Activated CD4-positive, alpha-beta memory T cell treated with anti-CD3 and anti-CD28 coated beads, Interleukin-2, amount 10 ng/mL, durations not matched to agents 7 days and 5 days (primary cell): ENCODE data around the gene CYP2R1. TPM values are rescaled to one million over a fixed set of nuclear protein-coding genes. Genes with fewer than 3 reads are reported as not detected.
A peak's percentile ranks its signal among the peaks of the same experiment; 100 is the strongest.

Experiments used
- CTCF ChIA-PET: fragments of 350-600 bp; sonication (Branson Sonifier 250); formaldehyde crosslinking; loops from one replicate; lab custom pipeline; 2021; ENCODE audit warnings: antibody characterized with exemption, inconsistent platforms; lab: Charles Lee
- POLR2A ChIA-PET: fragments of 350-600 bp; sonication (Branson Sonifier 250); formaldehyde crosslinking; loops from one replicate; lab custom pipeline; 2021; ENCODE audit warnings: antibody characterized with exemption; lab: Charles Lee
- DNase-seq: peaks from one replicate; pipeline ENCODE4 v3.0.0-alpha.2; 2020
- H3K27ac Mint-ChIP-seq: one replicate; pipeline ENCODE4 v1.8.0; 2021; ENCODE audit warnings: mild to moderate bottlenecking, mixed read lengths
- H3K27me3 Mint-ChIP-seq: one replicate; pipeline ENCODE4 v1.8.0; 2021; ENCODE audit warnings: mixed read lengths
- H3K36me3 Mint-ChIP-seq: one replicate; pipeline ENCODE4 v1.8.0; 2021; ENCODE audit warnings: low read depth, mixed read lengths
- H3K4me1 Mint-ChIP-seq: one replicate; pipeline ENCODE4 v1.8.0; 2021; ENCODE audit warnings: mixed read lengths
- H3K4me3 Mint-ChIP-seq: one replicate; pipeline ENCODE4 v1.8.0; 2021; ENCODE audit warnings: mild to moderate bottlenecking, mixed read lengths
- H3K9me3 Mint-ChIP-seq: one replicate; pipeline ENCODE4 v1.8.0; 2021; ENCODE audit warnings: mixed read lengths
- total RNA-seq, 2 experiments: library from RNA; stranded (reverse); gene quantifications; one replicate each; pipeline ENCODE4 v1.2.3, GENCODE V29; 2021

Gene CYP2R1, protein sequence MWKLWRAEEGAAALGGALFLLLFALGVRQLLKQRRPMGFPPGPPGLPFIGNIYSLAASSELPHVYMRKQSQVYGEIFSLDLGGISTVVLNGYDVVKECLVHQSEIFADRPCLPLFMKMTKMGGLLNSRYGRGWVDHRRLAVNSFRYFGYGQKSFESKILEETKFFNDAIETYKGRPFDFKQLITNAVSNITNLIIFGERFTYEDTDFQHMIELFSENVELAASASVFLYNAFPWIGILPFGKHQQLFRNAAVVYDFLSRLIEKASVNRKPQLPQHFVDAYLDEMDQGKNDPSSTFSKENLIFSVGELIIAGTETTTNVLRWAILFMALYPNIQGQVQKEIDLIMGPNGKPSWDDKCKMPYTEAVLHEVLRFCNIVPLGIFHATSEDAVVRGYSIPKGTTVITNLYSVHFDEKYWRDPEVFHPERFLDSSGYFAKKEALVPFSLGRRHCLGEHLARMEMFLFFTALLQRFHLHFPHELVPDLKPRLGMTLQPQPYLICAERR
- total RNA-seq, result 10 to 100 TPM; 22.2 TPM

DNA sequence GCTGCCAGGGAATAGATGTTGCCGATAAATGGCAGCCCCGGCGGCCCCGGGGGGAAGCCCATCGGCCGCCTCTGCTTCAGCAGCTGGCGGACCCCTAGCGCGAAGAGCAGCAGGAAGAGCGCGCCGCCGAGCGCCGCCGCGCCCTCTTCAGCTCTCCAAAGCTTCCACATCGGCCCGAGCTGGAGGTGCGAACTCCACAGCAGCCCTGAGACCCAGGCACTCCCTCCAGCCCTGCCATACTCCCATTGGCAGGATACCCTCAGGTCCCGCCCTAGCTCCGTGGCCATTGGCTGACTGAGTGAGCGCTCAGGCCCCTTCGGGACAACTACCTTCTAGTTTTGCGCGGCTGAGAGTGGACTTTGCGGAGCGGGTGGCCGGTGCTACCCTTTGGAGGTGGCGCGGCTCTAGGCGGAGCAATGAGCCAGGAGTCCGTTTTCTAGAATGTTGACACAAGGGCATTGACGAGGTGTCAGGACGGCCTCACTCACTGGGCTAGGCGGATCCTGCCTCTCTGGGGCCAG is at the start of gene CYP2R1:
TSS of gene CYP2R1 (minus strand) at position 196 of the 521 bp plus-strand sequence. CDS start at position 170, 26 bp downstream.
- Mint-ChIP-seq H3K9me3 (no peaks in the 10 kb centered on the region), H3K4me3 (peak within 1 kb of the TSS; percentile 90), H3K36me3 (peaks cover 16% of the 10 kb centered on the region), H3K27ac (peak within 1 kb of the TSS; percentile 95), H3K27me3 (no peaks in the 10 kb centered on the region), H3K4me1 (peaks cover 57% of the 10 kb centered on the region)
- ChIA-PET POLR2A (interaction anchor here (0.7 to 3.4 kb wide), 27 partner anchors 11 to 1613 kb away, joined by 3 to 52 read pairs (median 4); partner anchors contain the start of genes COPB1, PDE3B and PSMA1), CTCF (interaction anchor here (0.7 to 10.3 kb wide), 19 partner anchors 8 to 437 kb away, joined by 3 to 201 read pairs (median 5); partner anchors contain the start of genes COPB1, PDE3B and PSMA1)
- peak; percentile 94 for DNase-seq

DNA sequence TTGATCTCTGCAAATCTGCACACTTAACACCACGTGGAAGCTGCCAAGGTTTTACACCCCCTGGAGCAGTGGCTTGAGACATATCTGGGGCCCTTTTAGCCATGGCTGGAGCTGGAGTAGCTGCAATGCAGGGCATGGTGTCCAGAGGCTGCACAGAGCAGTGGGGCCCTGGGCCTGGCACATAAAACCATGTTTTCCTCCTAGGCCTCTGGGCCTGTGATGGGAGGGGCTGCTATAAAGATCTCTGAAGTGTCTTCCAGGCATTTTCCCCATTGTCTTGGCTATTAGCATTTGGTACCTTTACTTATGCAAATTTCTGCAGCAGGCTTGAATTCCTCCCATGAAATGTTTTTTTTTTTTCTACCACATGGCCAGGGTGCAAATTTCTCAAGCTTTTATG is 46.9 kb upstream of the CYP2R1 start:
- Mint-ChIP-seq H3K27ac (no peak overlapping the region), H3K4me1 (no peaks in the 10 kb centered on the region), H3K4me3 (no peak overlapping the region), H3K27me3 (no peaks in the 10 kb centered on the region), H3K9me3 (peaks cover 7% of the 10 kb centered on the region), H3K36me3 (peaks cover 7% of the 10 kb centered on the region)
- no peak for DNase-seq
- POLR2A ChIA-PET, result no interaction called here
- CTCF ChIA-PET, result interaction anchor here (0.7 kb wide), 1 partner anchor 31 kb away, joined by 3 read pairs; no protein-coding TSS in a partner anchor

DNA sequence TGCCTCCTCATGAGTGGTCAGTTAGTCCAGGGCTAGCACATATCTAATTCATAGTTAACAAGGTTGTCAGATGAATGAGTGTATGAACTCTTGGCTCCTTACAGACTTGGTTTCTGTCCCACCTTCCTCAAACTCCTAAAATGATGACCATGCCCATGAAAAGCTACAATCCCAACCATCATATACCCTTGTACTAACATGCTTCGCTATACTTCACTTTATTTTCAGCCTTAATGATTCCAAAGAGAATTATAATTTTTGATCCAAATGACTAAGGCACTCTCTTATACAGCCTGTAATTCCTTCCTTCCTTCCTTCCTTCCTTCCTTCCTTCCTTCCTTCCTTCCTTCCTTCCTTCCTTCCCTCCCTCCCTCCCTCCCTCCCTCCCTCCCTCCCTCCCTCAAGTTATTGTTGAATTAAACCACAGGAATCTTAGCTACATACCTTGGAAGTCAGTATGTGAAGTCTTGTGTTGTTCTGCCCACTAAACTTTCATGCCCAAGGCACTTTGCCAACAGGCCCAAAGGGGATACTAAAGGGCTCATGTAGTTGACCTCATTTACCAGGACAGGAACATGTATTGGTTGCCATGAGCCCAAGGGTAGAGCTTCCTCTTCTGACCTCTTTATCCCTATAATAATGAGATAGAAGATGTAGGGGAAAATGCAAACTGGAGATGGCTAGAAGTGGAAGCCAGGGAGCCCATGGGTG is 42.8 kb upstream of the CYP2R1 start:
- H3K4me1 Mint-ChIP-seq, result no peaks in the 10 kb centered on the region
- H3K36me3 Mint-ChIP-seq, result peaks cover 7% of the 10 kb centered on the region
- H3K4me3 Mint-ChIP-seq, result no peak overlapping the region
- DNase-seq, result no peak
- ChIA-PET CTCF (no interaction called here), POLR2A (no interaction called here)
- H3K27ac Mint-ChIP-seq, result no peak overlapping the region
- H3K9me3 Mint-ChIP-seq, result peaks cover 7% of the 10 kb centered on the region
- peaks cover 6% of the 10 kb centered on the region for H3K27me3 Mint-ChIP-seq

DNA sequence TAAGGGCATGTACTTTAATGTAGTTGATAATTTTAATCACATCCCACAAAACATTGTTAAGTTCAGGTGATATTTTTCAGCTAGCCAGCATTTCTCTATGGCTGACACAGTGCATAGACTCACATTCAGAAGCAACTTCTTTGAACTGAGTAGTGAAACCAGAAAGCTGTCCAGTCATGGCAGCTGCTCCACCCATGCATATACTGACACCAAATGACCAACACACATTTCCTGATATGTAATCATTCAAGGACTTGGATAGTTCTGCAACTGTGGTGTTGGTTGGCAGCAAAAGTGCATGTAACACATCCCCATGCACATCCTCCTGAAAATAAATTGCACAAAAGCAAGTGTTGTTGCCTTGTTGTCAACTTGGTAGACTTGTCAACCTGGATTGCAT is 40.4 kb upstream of the CYP2R1 start:
- DNase-seq, result no peak
- CTCF ChIA-PET, result no interaction called here
- POLR2A ChIA-PET, result no interaction called here
- peaks cover 2% of the 10 kb centered on the region for H3K9me3 Mint-ChIP-seq
- no peak overlapping the region for H3K27ac Mint-ChIP-seq
- H3K27me3 Mint-ChIP-seq, result peaks cover 6% of the 10 kb centered on the region
- H3K4me1 Mint-ChIP-seq, result no peaks in the 10 kb centered on the region
- H3K36me3 Mint-ChIP-seq, result peaks cover 6% of the 10 kb centered on the region
- H3K4me3 Mint-ChIP-seq, result no peak overlapping the region

DNA sequence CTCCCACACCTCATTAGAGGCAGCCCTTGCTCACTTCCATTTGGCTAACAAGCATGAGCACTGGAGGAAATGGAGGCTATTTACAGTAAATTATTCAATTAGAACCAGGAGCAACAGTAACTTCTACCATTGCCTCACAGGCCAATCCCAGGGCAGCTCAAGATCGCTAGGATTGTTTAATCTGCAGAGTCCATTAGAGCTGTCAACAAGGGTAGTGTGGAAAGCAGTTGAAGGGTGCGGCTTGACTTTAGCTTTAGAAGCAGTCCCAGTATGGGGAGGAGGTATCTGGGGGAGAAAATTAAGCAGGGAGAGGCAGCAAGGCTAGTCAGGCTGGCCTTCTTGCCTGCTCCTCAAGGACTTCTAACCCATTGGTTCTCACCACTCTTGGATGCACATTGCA is 38.3 kb upstream of the CYP2R1 start:
- peaks cover 2% of the 10 kb centered on the region for H3K9me3 Mint-ChIP-seq

DNA sequence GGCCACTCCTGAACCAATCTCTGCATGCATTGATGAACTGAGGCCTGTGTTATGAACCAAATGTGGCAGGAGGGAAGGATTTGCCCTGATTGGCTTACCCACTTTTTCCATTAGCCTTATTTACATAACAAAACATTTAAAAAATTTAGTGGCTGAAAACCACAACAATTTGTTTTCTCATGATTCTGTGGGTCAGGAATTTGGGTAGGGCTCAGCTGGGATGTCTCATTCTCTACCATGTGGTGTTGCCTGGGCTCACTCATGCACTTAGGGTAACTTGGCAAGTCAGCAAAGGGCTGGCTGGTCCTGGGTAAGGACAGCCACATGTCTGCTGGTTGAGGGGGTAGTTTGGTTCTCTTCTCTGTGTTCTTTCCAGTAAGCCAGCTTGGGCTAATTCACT is 35.1 kb upstream of the CYP2R1 start:
- POLR2A ChIA-PET, result no interaction called here
- peaks cover 4% of the 10 kb centered on the region for H3K27me3 Mint-ChIP-seq
- peaks cover 3% of the 10 kb centered on the region for H3K36me3 Mint-ChIP-seq
- H3K27ac Mint-ChIP-seq, result no peak overlapping the region
- H3K4me3 Mint-ChIP-seq, result no peak overlapping the region
- peaks cover 2% of the 10 kb centered on the region for H3K9me3 Mint-ChIP-seq
- H3K4me1 Mint-ChIP-seq, result no peaks in the 10 kb centered on the region
- CTCF ChIA-PET, result interaction anchor here (2.3 kb wide), 1 partner anchor 19 kb away, joined by 6 read pairs; no protein-coding TSS in a partner anchor
- DNase-seq, result no peak

More for the DNA sequence above, 38.3 kb upstream of the CYP2R1 start:
- Mint-ChIP-seq H3K4me3 (no peak overlapping the region), H3K27ac (no peak overlapping the region), H3K36me3 (peaks cover 3% of the 10 kb centered on the region), H3K27me3 (peaks cover 6% of the 10 kb centered on the region), H3K4me1 (no peaks in the 10 kb centered on the region)
- ChIA-PET POLR2A (no interaction called here), CTCF (interaction anchor here (0.7 kb wide), 1 partner anchor 22 kb away, joined by 3 read pairs; no protein-coding TSS in a partner anchor)
- no peak for DNase-seq

DNA sequence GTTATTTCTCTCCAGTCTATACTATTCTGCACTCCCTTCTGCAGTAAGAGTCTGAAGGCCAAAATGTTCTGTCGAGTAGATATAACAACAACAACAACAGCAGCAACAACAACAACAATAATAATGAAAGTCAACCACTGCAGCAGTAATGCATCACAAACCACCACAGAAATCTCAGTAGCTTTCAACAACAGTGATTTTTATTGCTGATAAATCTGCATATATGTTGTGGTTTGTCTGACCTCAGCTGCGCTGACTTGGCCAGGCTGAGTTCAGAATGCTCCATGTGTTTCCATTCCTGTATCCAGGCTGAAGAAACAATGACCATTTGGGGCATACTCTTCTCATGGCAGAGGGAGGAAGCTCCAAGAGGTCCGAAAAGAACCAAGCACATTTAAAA is 32.3 kb upstream of the CYP2R1 start:
- no peak overlapping the region for H3K27ac Mint-ChIP-seq
- H3K4me1 Mint-ChIP-seq, result no peaks in the 10 kb centered on the region
- no peak overlapping the region for H3K4me3 Mint-ChIP-seq
- ChIA-PET CTCF (interaction anchor here (3.1 kb wide), 1 partner anchor 16 kb away, joined by 15 read pairs; no protein-coding TSS in a partner anchor), POLR2A (no interaction called here)
- H3K27me3 Mint-ChIP-seq, result peaks cover 6% of the 10 kb centered on the region
- DNase-seq, result no peak
- H3K9me3 Mint-ChIP-seq, result peaks cover 2% of the 10 kb centered on the region
- H3K36me3 Mint-ChIP-seq, result peaks cover 3% of the 10 kb centered on the region

DNA sequence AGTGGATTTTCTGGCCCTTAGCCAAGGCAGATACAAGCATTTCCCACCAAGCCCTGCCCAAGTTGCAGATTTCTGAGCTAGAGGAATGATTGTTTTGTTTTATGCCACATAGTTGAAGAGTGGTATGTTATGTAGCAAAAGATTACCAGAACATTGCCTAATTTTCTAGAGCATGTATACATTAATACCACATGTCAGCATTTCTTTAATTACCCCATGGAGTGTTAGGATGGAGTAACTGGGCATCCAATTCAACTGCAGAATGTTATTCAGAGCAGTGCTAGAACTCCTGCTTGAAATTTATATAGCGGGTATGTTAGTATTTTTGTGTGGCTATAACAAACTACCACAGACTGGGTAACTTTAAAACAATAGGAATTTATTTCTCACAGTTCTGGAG is 24.4 kb upstream of the CYP2R1 start:
- no peak for DNase-seq
- ChIA-PET CTCF (interaction anchor here (0.8 kb wide), 1 partner anchor 9 kb away, joined by 3 read pairs; no protein-coding TSS in a partner anchor), POLR2A (no interaction called here)
- Mint-ChIP-seq H3K27me3 (peaks cover 7% of the 10 kb centered on the region), H3K4me1 (no peaks in the 10 kb centered on the region), H3K27ac (no peak overlapping the region), H3K4me3 (no peak overlapping the region), H3K36me3 (peaks cover 21% of the 10 kb centered on the region), H3K9me3 (no peaks in the 10 kb centered on the region)

DNA sequence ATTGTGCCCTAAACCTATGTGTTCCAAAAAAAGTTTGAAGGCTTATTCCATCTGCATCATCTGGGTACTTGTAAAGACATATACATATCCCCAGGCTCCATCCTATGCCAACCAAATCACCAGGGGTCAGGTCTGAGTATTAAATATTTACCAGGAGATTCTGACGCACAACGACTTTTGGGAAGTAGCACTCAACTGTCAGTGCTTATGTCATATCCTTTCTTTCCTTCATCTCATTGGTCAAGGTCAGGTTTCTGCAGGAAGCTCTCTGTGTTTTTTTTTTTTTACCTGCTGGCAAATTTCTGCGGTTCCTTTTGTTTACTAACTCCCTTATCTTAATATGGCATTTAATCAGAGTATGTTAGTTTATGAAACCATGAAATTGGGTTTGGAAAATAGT is 22.5 kb upstream of the CYP2R1 start:
- peaks cover 2% of the 10 kb centered on the region for H3K27me3 Mint-ChIP-seq
- DNase-seq, result no peak
- no peak overlapping the region for H3K27ac Mint-ChIP-seq
- ChIA-PET POLR2A (no interaction called here), CTCF (interaction anchor here (0.6 to 1.4 kb wide), 2 partner anchors 8 to 423 kb away, joined by 3 to 4 read pairs; no protein-coding TSS in a partner anchor)
- H3K4me1 Mint-ChIP-seq, result no peaks in the 10 kb centered on the region
- H3K4me3 Mint-ChIP-seq, result no peak overlapping the region
- H3K9me3 Mint-ChIP-seq, result no peaks in the 10 kb centered on the region
- H3K36me3 Mint-ChIP-seq, result peaks cover 21% of the 10 kb centered on the region

DNA sequence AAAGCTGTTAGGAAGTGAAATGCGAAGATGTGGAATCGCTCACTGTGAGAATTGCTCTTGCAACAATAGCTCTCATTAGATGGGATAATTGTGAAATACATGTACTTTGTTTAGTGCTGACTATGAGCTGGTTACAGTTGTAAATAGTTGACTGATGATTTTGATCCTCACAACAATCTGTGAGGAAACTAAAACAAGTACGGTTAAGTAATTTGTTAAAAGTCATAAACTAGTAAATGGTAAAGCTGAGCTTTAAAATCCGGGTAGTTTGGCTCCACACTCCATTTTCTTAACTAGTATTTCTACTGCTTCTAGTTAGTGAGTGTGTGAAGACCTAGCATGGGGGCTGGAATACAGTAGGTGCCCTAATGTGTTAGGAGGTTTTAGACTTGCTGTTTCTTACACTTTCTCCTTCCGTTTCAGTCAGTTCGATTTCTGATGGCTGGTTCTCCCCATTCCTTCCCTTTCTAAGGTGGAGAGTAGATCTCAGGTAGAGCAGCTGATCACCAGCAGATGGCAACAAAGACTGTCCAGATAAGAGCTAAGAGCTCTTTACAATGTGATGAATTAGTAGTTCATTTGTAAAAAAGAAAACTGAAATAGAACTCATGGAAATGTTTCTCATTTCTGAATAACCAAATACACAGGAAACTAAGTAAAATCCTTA is 16.3 kb upstream of the CYP2R1 start:
- CTCF ChIA-PET, result interaction anchor here (0.6 to 7.8 kb wide), 97 partner anchors 8 to 1136 kb away, joined by 3 to 201 read pairs (median 5); partner anchors contain the start of genes CALCB, COPB1, CYP2R1 and PDE3B
- Mint-ChIP-seq H3K27me3 (no peaks in the 10 kb centered on the region), H3K4me1 (peaks cover 49% of the 10 kb centered on the region), H3K4me3 (no peak overlapping the region), H3K36me3 (peaks cover 4% of the 10 kb centered on the region), H3K9me3 (no peaks in the 10 kb centered on the region), H3K27ac (peak overlapping the region; percentile 13)
- peak; percentile 33 for DNase-seq
- POLR2A ChIA-PET, result interaction anchor here (1.0 to 3.6 kb wide), 11 partner anchors 17 to 1633 kb away, joined by 3 to 26 read pairs (median 6); partner anchors contain the start of genes CALCB, CYP2R1, PDE3B and PSMA1

DNA sequence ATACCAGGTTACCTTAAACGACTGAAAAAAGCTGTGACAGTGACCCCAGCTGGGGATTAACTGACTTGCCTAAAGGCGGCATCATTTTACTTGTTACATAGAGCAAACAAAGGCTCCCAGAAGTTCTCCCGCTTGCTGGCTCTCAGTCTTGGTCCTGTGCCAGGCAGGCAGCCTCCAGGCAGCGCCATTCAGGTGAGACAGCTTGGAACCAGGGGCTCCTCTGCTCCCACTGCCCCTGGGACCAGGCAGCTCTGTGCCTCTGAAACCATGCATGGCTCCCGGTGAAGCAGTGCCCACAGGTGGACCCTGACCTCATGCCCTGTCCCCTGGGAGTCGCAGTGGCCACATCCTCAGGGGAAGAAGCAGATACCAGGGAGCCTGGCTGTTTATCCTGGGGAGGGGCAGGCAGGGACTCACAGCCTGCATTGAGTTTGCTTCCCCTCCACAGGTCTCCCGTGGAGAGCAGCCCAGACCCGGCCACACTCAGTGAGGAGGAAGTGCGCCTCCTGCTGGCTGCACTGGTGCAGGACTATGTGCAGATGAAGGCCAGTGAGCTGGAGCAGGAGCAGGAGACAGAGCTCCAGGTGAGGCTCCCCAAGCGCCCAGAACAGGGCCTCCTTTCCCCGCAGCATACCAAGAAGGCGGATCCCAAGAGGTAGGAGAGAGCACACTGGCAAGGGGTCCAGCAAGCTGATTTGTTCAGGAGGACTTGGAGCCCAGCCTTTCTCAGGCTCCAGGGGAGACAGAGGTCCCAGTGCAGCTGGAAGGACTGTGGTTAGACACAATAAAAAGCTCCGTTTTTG is 15.6 kb upstream of the CYP2R1 start:
- peak; percentile 89 for DNase-seq
- Mint-ChIP-seq H3K27ac (peak overlapping the region; percentile 56), H3K4me1 (peaks cover 49% of the 10 kb centered on the region), H3K27me3 (no peaks in the 10 kb centered on the region), H3K36me3 (peaks cover 4% of the 10 kb centered on the region), H3K4me3 (no peak overlapping the region), H3K9me3 (no peaks in the 10 kb centered on the region)
- ChIA-PET CTCF (interaction anchor here (0.6 to 7.8 kb wide), 104 partner anchors 9 to 1135 kb away, joined by 3 to 201 read pairs (median 5); partner anchors contain the start of genes CALCB, COPB1, CYP2R1 and PDE3B), POLR2A (interaction anchor here (1.0 to 3.6 kb wide), 11 partner anchors 16 to 407 kb away, joined by 3 to 26 read pairs (median 6); partner anchors contain the start of genes CALCB, CYP2R1, PDE3B and PSMA1)
